HUDEP-2 (cell line): ENCODE results near the gene SLC17A7.

Experiments
- DNase-seq, 76 experiments: peaks; one replicate each; lab custom pipeline; 2025; ENCODE audit not compliant: unreplicated experiment in 76 of 76; lab: John Stamatoyannopoulos, UW

The SLC17A7 gene

GRCh38 chr19:49428547-49429451 is 12.5 kb downstream of the SLC17A7 start:
- DNase-seq = no peak

GRCh38 chr19:49427855-49428546 is 13.3 kb downstream of the SLC17A7 start:
- peak in 3 of 76 experiments; percentile 12 to 23 (median 21) for DNase-seq

- DNase-seq = no peak
Measured at GRCh38 chr19:49427339-49427738, 14.0 kb downstream of the SLC17A7 start.

- peak in 6 of 76 experiments; percentile 10 to 39 (median 20) for DNase-seq
Measured at GRCh38 chr19:49425922-49426592, 15.3 kb downstream of the SLC17A7 start.

GRCh38 chr19:49425178-49425577 is 16.1 kb downstream of the SLC17A7 start, which contains the start of gene GFY:
Gene GFY (plus strand): TSS chr19:49425388. CDS start chr19:49426431, 1,043 bp downstream.
- no peak for DNase-seq

GRCh38 chr19:49423985-49424303 is 17.4 kb downstream of the SLC17A7 start:
- no peak for DNase-seq

GRCh38 chr19:49423071-49423984 is 18.0 kb downstream of the SLC17A7 start, which contains the start of gene PTH2:
Gene PTH2 (minus strand): TSS chr19:49423441. CDS start chr19:49423339, 102 bp downstream.
- no peak for DNase-seq

- DNase-seq = peak in 20 of 76 experiments; percentile 13 to 53 (median 31)
Measured at GRCh38 chr19:49422407-49423070, 18.8 kb downstream of the SLC17A7 start.

- DNase-seq = no peak
Measured at GRCh38 chr19:49421878-49422202, 19.5 kb downstream of the SLC17A7 start.

GRCh38 chr19:49421039-49421877 is 20.1 kb downstream of the SLC17A7 start:
- peak in 46 of 76 experiments; percentile 19 to 71 (median 50) for DNase-seq

- DNase-seq = no peak
Measured at GRCh38 chr19:49420227-49420626, 21.1 kb downstream of the SLC17A7 start.

GRCh38 chr19:49419173-49419572 is 22.2 kb downstream of the SLC17A7 start:
- DNase-seq = no peak

- no peak for DNase-seq
Measured at GRCh38 chr19:49418511-49418910, 22.8 kb downstream of the SLC17A7 start.

GRCh38 chr19:49417088-49417487 is 24.2 kb downstream of the SLC17A7 start:
- no peak for DNase-seq

GRCh38 chr19:49415810-49416200 is 25.5 kb downstream of the SLC17A7 start:
- DNase-seq = no peak

GRCh38 chr19:49415102-49415809 is 26.1 kb downstream of the SLC17A7 start:
- DNase-seq = no peak

- DNase-seq = no peak
Measured at GRCh38 chr19:49414256-49414655, 27.1 kb downstream of the SLC17A7 start.

GRCh38 chr19:49413348-49413747 is 28.0 kb downstream of the SLC17A7 start:
- DNase-seq = no peak
